Kidney (tissue), 14 donors: Measurements from ENCODE around the gene KLRB1. TPM values are rescaled to one million over a fixed set of nuclear protein-coding genes. Genes with fewer than 3 reads are reported as not detected.
A peak's percentile ranks its signal among the peaks of the same experiment; 100 is the strongest.

Experiments used
- DNase-seq, 5 donors: peaks; one replicate each; pipeline ENCODE4 v3.0.0-alpha.2; 2013 to 2020
- FAIRE-seq: peaks from 2 replicates; lab custom pipeline; 2012; peaks lifted over from hg19 to GRCh38; lab: Jason Lieb, UNC
- H3K27ac ChIP-seq, 2 donors: one replicate each; pipeline ENCODE4 v1.7.0; 2013; ENCODE audit warnings: low read depth in 2 of 2, low read length in 2 of 2, inconsistent platforms in 1 of 2
- H3K27me3 ChIP-seq: one replicate; pipeline ENCODE4 v1.7.1; 2013; ENCODE audit warnings: low read length, inconsistent platforms; ENCODE audit not compliant: control insufficient read depth, insufficient read depth
- H3K36me3 ChIP-seq, 3 donors: one replicate each; pipeline versions ENCODE4 v1.7.0 to v1.7.1; 2013; ENCODE audit warnings: low read length in 3 of 3, control low read depth in 1 of 3, inconsistent platforms in 1 of 3; ENCODE audit not compliant: insufficient read depth in 3 of 3, control insufficient read depth in 2 of 3
- H3K4me1 ChIP-seq, 3 donors: one replicate each; pipeline versions ENCODE4 v1.7.0 to v1.7.1; 2013; ENCODE audit warnings: low read length in 3 of 3, inconsistent platforms in 1 of 3, low read depth in 1 of 3; ENCODE audit not compliant: control insufficient read depth in 2 of 3, insufficient read depth in 2 of 3
- H3K4me3 ChIP-seq, 3 donors: one replicate each; pipeline versions ENCODE4 v1.7.0 to v1.8.1; 2013; ENCODE audit warnings: low read length in 3 of 3, control low read depth in 1 of 3, inconsistent platforms in 1 of 3
- H3K9ac ChIP-seq, 3 donors: one replicate each; pipeline versions ENCODE4 v1.7.0 to v1.7.1; 2013; ENCODE audit warnings: low read length in 3 of 3, control low read depth in 1 of 3, inconsistent platforms in 1 of 3
- H3K9me3 ChIP-seq, 3 donors: one replicate each; pipeline versions ENCODE4 v1.7.0 to v1.7.1; 2013; ENCODE audit warnings: low read length in 3 of 3, control low read depth in 1 of 3, inconsistent platforms in 1 of 3; ENCODE audit not compliant: control insufficient read depth in 2 of 3, insufficient read depth in 1 of 3
- intact Hi-C: fragments of 100-400 bp; cut with DNase I; formaldehyde crosslinking; loops from one replicate; pipeline ENCODE4 v1.11.1; 2022
- polyA plus RNA-seq: library from polyadenylated mRNA; stranded (reverse); fragments of 350-450 nt; fragmentation: Illumina TruSeq; extraction: RNeasy Lipid Tissue Mini Kit (QIAGEN cat#74804); gene quantifications from one replicate; pipeline ENCODE4 v1.2.3, GENCODE V29; 2014; ENCODE audit warnings: low read depth, low replicate concordance; ENCODE audit not compliant: insufficient read depth
- total RNA-seq: library from RNA; stranded (reverse); fragmentation: NEBNext Ultra II Directional; extraction: Animal tissue kit (Norgen Biotek cat#: 25700); gene quantifications from one replicate; pipeline ENCODE4 v1.2.1, GENCODE V29; 2021
- TF ChIP-seq, protein P1 (sequence below): IDR thresholded peaks from 3 replicates; pipeline ENCODE4 v1.5.1; 2012; ENCODE audit warnings: mild to moderate bottlenecking, moderate library complexity, borderline replicate concordance; ENCODE audit not compliant: insufficient read depth; ENCODE audit errors: extremely low read depth
- donor health status: control.
- donor health status: control.
- donor health status: control.
- donor health status: control.
- donor health status: control.
- donor health status: DM: yes; HTN: yes; CAD: no.
- donor health status: Normal renal cell carcinoma (clear cell type).

Gene KLRB1
- total and polyA plus RNA-seq, 2 donors from 2014 or later: 0.73 to 3.0 TPM

- Histone ChIP-seq H3K27me3 (no peaks in the 10 kb centered on the region), H3K36me3 (no peaks in the 10 kb centered on the region), H3K4me3 (no peak overlapping the region), H3K9ac (no peak overlapping the region), H3K9me3 (no peaks in the 10 kb centered on the region), H3K4me1 (no peaks in the 10 kb centered on the region), H3K27ac (no peak overlapping the region)
- TF ChIP-seq, protein P1, sequence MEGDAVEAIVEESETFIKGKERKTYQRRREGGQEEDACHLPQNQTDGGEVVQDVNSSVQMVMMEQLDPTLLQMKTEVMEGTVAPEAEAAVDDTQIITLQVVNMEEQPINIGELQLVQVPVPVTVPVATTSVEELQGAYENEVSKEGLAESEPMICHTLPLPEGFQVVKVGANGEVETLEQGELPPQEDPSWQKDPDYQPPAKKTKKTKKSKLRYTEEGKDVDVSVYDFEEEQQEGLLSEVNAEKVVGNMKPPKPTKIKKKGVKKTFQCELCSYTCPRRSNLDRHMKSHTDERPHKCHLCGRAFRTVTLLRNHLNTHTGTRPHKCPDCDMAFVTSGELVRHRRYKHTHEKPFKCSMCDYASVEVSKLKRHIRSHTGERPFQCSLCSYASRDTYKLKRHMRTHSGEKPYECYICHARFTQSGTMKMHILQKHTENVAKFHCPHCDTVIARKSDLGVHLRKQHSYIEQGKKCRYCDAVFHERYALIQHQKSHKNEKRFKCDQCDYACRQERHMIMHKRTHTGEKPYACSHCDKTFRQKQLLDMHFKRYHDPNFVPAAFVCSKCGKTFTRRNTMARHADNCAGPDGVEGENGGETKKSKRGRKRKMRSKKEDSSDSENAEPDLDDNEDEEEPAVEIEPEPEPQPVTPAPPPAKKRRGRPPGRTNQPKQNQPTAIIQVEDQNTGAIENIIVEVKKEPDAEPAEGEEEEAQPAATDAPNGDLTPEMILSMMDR: no peak
- no peak for FAIRE-seq
- intact Hi-C loops: no loop called here
- DNase-seq: no peak
These were observed 9.4 kb downstream of the KLRB1 start for GRCh38 chr12:9598363-9598762.

DNA sequence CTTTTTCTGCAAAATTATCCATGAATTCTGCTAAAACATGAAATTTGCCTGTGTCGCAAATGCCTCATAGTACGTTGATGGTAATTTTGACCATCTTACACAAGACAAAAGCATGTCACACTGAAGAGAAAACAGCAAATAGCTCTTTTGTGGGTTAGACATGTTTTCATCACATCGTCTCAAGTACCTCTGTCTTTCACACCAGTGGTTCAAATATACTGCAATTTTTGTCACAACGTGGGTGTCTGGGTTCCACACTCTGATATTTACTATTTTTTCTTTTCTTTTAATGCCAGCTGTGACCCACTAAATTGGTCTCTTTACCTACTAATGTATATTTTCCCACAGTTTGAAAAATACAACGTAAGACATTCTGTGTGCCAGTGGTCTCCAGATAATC is 10.4 kb downstream of the KLRB1 start:
- FAIRE-seq: no peak
- no peaks in the 10 kb centered on the region for H3K9me3 ChIP-seq
- H3K4me1 ChIP-seq: no peaks in the 10 kb centered on the region
- H3K9ac ChIP-seq: no peak overlapping the region
- no peak overlapping the region for H3K27ac ChIP-seq
- intact Hi-C loops: no loop called here
- no peak overlapping the region for H3K4me3 ChIP-seq
- TF ChIP-seq, protein P1: no peak
- no peaks in the 10 kb centered on the region for H3K36me3 ChIP-seq
- DNase-seq: no peak
- H3K27me3 ChIP-seq: no peaks in the 10 kb centered on the region

DNA sequence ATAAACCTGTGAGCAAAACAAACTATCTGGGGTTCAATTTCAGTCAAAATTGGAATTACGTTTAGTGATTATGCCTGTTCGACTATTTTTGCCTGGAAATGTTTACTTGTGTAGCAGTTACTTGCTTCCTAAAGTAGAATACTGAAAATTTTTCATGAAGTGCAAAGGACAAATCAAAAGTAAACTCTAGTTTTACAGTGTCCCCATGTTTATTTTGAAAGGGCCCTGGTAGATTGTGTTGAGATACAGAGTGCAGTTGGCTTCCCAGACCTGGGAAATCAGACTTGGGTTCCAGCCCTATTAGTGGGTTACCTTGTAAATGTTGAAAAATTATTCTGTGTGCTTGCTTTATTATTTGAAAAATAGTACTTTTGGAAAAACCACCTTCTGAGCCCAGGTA is 17.3 kb downstream of the KLRB1 start:
- Histone ChIP-seq H3K4me3 (no peak overlapping the region), H3K36me3 (no peaks in the 10 kb centered on the region), H3K27me3 (no peaks in the 10 kb centered on the region), H3K27ac (no peak overlapping the region), H3K4me1 (no peaks in the 10 kb centered on the region), H3K9me3 (no peaks in the 10 kb centered on the region), H3K9ac (no peak overlapping the region)
- DNase-seq (no peak), FAIRE-seq (no peak)
- intact Hi-C loops: no loop called here
- TF ChIP-seq, protein P1: no peak

DNA sequence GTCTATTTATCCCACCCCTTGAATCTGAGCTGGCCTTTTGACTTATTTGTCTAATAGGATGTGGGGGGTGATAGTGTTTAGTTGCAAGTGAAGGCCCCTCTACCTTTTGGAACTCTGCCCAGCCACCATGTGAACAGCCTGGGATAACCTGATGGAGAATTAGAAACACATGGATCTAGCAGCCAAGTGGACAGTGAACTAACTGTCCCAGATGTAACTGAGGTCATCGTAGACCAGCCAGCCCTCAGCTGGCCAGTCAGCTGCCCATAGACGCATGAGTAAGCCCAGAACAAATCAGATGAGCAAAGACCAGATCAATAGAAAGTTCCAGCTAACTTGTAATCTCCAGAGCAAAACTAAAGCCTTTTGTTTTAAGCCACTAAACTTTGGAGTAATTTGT is 19.0 kb downstream of the KLRB1 start:
- H3K36me3 ChIP-seq: no peaks in the 10 kb centered on the region
- FAIRE-seq (no peak), DNase-seq (peak in 1 of 5 donors; percentile 18)
- no peaks in the 10 kb centered on the region for H3K27me3 ChIP-seq
- H3K4me3 ChIP-seq: no peak overlapping the region
- no peak overlapping the region for H3K9ac ChIP-seq
- H3K9me3 ChIP-seq: no peaks in the 10 kb centered on the region
- H3K27ac ChIP-seq: no peak overlapping the region
- TF ChIP-seq, protein P1: no peak
- H3K4me1 ChIP-seq: no peaks in the 10 kb centered on the region
- intact Hi-C loops: no loop called here
